GM21576 (cell line): ENCODE data around the gene CCL4L2.
"Not testable (repeated sequence)": the region's sequence is repeated elsewhere in the genome, so short reads cannot be mapped to it uniquely, and the experiment has no call there.

Source experiments
- ATAC-seq: cut with Tn5 transposase; IDR thresholded peaks from one replicate; pipeline ENCODE4 v1.9.1; 2021; ENCODE audit warnings: mild to moderate bottlenecking, moderate library complexity; ENCODE audit not compliant: unreplicated experiment

The CCL4L2 gene

GRCh38 chr17:36210439-36211211 is at the start of gene CCL4L2:
Gene CCL4L2 (plus strand): TSS chr17:36211063.
- ATAC-seq = peak; percentile 66

- not testable (repeated sequence) for ATAC-seq
These were observed 42.0 kb upstream of the CCL4L2 start for GRCh38 chr17:36168836-36169235.

- not testable (repeated sequence) for ATAC-seq
These were observed 34.3 kb upstream of the CCL4L2 start, which contains the start of gene TBC1D3B for GRCh38 chr17:36176536-36176935. Gene TBC1D3B (minus strand): TSS chr17:36176636. CDS start chr17:36175050, 1,586 bp downstream.

GRCh38 chr17:36181446-36182175 is 29.3 kb upstream of the CCL4L2 start:
- ATAC-seq = not testable (repeated sequence)

- ATAC-seq = no peak
These were observed 28.5 kb upstream of the CCL4L2 start for GRCh38 chr17:36182176-36183000.

GRCh38 chr17:36183001-36183971 is 27.6 kb upstream of the CCL4L2 start:
- ATAC-seq = no peak

- no peak for ATAC-seq
These were observed 26.7 kb upstream of the CCL4L2 start for GRCh38 chr17:36184023-36184765.

- ATAC-seq = no peak
These were observed 25.4 kb upstream of the CCL4L2 start for GRCh38 chr17:36185416-36185815.

- not testable (repeated sequence) for ATAC-seq
These were observed 23.8 kb upstream of the CCL4L2 start for GRCh38 chr17:36186810-36187763.

GRCh38 chr17:36187943-36188665 is 22.8 kb upstream of the CCL4L2 start:
- ATAC-seq = not testable (repeated sequence)

- peak; percentile 41 for ATAC-seq
These were observed 22.0 kb upstream of the CCL4L2 start for GRCh38 chr17:36188891-36189306.

- ATAC-seq = not testable (repeated sequence)
These were observed 20.9 kb upstream of the CCL4L2 start for GRCh38 chr17:36189993-36190392.

- ATAC-seq = not testable (repeated sequence)
These were observed 20.1 kb upstream of the CCL4L2 start for GRCh38 chr17:36190549-36191330.

- ATAC-seq = no peak
These were observed 17.6 kb upstream of the CCL4L2 start for GRCh38 chr17:36193216-36193775.

- not testable (repeated sequence) for ATAC-seq
These were observed 16.6 kb upstream of the CCL4L2 start for GRCh38 chr17:36194147-36194831.
